Breast epithelium (tissue), 4 donors: ENCODE results near the gene ACLY. TPM values are rescaled to one million over a fixed set of nuclear protein-coding genes. Genes with fewer than 3 reads are reported as not detected.

Experiments
- DNase-seq, 2 donors: peaks; one replicate each; pipeline ENCODE4 v3.0.0-alpha.2; 2019; ENCODE audit warnings: low spot score in 2 of 2
- H3K27ac ChIP-seq, 2 donors: fragments of 200-600 bp; sonication (generic) in 1 of 2; one replicate each; pipeline ENCODE4 v1.5.1; 2016 to 2019; ENCODE audit warnings: mild to moderate bottlenecking in 1 of 2
- H3K27me3 ChIP-seq, 2 donors: fragments of 200-600 bp; sonication (generic) in 1 of 2; one replicate each; pipeline versions ENCODE4 v1.5.1 to v1.6.0; 2017 to 2019; ENCODE audit warnings: control low read depth in 1 of 2, mild to moderate bottlenecking in 1 of 2
- H3K36me3 ChIP-seq: fragments of 200-600 bp; one replicate; pipeline ENCODE4 v1.5.1; 2019
- H3K4me1 ChIP-seq, 2 donors: fragments of 200-600 bp; sonication (generic); one replicate each; pipeline ENCODE4 v1.5.1; 2016 to 2019; ENCODE audit warnings: control low read depth in 1 of 2
- H3K4me3 ChIP-seq, 3 donors: fragments of 200-600 bp; sonication (generic); 1 replicate in 2 of 3; 2 replicates in 1 of 3; pipeline ENCODE4 v1.5.1; 2016 to 2019; ENCODE audit warnings: mild to moderate bottlenecking in 3 of 3, moderate library complexity in 2 of 3
- H3K9me3 ChIP-seq, 2 donors: fragments of 200-600 bp; sonication (generic) in 1 of 2; one replicate each; pipeline ENCODE4 v1.5.1; 2016 to 2019; ENCODE audit warnings: control low read depth in 1 of 2
- POLR2A ChIP-seq: fragments of 450-650 bp; IDR thresholded peaks from one replicate; pipeline ENCODE4 v1.6.1; 2016; ENCODE audit warnings: antibody characterized with exemption, mild to moderate bottlenecking, moderate library complexity
- POLR2AphosphoS5 ChIP-seq, 3 donors: sonication (generic); formaldehyde crosslinking; IDR thresholded peaks; one replicate each; pipeline ENCODE4 v1.6.1; 2017; ENCODE audit warnings: antibody characterized with exemption in 3 of 3
- intact Hi-C: fragments of 100-400 bp; cut with DNase I; formaldehyde crosslinking; loops from one replicate; pipeline ENCODE4 v1.15.1; 2023; ENCODE audit warnings: low total_unique reads
- total RNA-seq, 3 donors: library from RNA; depleted of rRNA; stranded (reverse); fragments of >200 nt; gene quantifications; one replicate each; pipeline ENCODE4 v1.1.0, GENCODE V29; 2016
- TF ChIP-seq, protein P1 (sequence below), 3 donors: fragments of 450-650 bp; IDR thresholded peaks; one replicate each; pipeline ENCODE4 v1.5.1; 2016 to 2017; ENCODE audit warnings: antibody characterized with exemption in 3 of 3, mild to moderate bottlenecking in 3 of 3, moderate library complexity in 3 of 3

ACLY gene
- 10 to 100 TPM; 50.1 to 84.2 (median 66.3) TPM for total RNA-seq

DNA sequence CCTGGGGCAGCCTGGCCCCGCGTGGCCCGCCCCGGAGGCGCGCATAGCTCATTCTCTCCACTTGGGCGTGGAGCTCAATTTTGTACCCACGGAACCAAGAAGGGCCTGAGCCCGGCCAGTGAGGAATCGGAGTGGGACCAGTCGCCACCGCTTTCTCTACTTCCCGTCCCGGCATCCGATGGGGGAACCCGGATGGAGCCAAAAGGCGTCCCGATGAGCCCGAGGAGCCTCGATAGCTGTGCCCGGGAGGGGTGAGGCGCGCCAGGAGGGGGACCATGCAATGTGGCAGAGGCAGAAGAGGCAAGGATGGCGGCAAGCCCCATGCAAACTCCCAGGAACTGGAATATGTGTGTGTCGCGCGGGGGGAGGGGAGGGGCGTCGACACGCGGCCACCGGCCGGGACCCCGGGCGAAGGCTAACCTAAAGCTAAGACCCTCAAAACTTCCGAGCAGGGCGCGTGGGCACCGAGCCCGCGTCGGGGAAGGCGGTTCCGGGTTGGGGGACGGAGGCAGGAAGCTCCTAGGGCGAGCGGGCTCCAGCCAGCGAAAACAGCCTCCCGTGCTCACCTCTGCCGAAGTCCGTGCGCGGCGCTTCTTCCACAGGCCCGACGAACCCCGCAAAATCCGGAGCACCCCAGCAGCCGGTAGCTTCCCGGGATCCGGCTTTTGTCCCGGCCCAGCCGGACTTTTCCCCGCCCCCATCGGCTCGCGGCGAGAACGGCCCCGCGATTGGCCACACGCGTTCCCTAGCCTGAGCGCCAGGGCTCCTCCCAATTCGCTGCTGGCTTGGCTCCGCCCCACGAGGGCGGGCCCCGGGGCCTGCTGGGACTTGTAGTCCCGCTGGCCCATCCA is at the start of gene ACLY:
Gene ACLY, minus strand, starts transcription at position 638 of the 851 bp plus-strand sequence. CDS start 5,078 bp downstream, outside the sequence.
- TF ChIP-seq, protein P1, sequence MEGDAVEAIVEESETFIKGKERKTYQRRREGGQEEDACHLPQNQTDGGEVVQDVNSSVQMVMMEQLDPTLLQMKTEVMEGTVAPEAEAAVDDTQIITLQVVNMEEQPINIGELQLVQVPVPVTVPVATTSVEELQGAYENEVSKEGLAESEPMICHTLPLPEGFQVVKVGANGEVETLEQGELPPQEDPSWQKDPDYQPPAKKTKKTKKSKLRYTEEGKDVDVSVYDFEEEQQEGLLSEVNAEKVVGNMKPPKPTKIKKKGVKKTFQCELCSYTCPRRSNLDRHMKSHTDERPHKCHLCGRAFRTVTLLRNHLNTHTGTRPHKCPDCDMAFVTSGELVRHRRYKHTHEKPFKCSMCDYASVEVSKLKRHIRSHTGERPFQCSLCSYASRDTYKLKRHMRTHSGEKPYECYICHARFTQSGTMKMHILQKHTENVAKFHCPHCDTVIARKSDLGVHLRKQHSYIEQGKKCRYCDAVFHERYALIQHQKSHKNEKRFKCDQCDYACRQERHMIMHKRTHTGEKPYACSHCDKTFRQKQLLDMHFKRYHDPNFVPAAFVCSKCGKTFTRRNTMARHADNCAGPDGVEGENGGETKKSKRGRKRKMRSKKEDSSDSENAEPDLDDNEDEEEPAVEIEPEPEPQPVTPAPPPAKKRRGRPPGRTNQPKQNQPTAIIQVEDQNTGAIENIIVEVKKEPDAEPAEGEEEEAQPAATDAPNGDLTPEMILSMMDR (IDR thresholded peaks at IDR 0.05): no peak
- TF ChIP-seq POLR2A: peak; percentile 54
- peak in 1 of 3 donors; percentile 28 for TF ChIP-seq POLR2AphosphoS5 (IDR thresholded peaks at IDR 0.05)
- H3K27me3 ChIP-seq: no peaks in the 10 kb centered on the region
- H3K27ac ChIP-seq: peak within 1 kb of the TSS; percentile 89 to 92
- intact Hi-C loops: no loop called here
- peaks cover 6 to 25% of the 10 kb centered on the region in 2 donors for H3K4me1 ChIP-seq
- peak; percentile 96 to 97 for DNase-seq
- no peaks in the 10 kb centered on the region for H3K9me3 ChIP-seq
- H3K36me3 ChIP-seq: no peaks in the 10 kb centered on the region
- H3K4me3 ChIP-seq: peak within 1 kb of the TSS; percentile 92 to 97 (median 96)

GRCh38 chr17:41967921-41968578 is 49.3 kb upstream of the ACLY start:
- no peak for DNase-seq
- Histone ChIP-seq H3K9me3 (no peaks in the 10 kb centered on the region), H3K4me3 (peak overlapping the region; percentile 92 to 94 (median 92)), H3K27me3 (no peaks in the 10 kb centered on the region), H3K27ac (peak overlapping the region; percentile 90 to 91), H3K36me3 (no peaks in the 10 kb centered on the region), H3K4me1 (peaks cover 6 to 24% of the 10 kb centered on the region in 2 donors)
- intact Hi-C loops: loop anchor here (10.0 kb wide), 2 partner anchors 57 to 137 kb away; partner anchors contain the start of gene NKIRAS2
- TF ChIP-seq, protein P1 (IDR thresholded peaks at IDR 0.05): no peak
- TF ChIP-seq POLR2A (no peak), POLR2AphosphoS5 (IDR thresholded peaks at IDR 0.05) (no peak)

DNA sequence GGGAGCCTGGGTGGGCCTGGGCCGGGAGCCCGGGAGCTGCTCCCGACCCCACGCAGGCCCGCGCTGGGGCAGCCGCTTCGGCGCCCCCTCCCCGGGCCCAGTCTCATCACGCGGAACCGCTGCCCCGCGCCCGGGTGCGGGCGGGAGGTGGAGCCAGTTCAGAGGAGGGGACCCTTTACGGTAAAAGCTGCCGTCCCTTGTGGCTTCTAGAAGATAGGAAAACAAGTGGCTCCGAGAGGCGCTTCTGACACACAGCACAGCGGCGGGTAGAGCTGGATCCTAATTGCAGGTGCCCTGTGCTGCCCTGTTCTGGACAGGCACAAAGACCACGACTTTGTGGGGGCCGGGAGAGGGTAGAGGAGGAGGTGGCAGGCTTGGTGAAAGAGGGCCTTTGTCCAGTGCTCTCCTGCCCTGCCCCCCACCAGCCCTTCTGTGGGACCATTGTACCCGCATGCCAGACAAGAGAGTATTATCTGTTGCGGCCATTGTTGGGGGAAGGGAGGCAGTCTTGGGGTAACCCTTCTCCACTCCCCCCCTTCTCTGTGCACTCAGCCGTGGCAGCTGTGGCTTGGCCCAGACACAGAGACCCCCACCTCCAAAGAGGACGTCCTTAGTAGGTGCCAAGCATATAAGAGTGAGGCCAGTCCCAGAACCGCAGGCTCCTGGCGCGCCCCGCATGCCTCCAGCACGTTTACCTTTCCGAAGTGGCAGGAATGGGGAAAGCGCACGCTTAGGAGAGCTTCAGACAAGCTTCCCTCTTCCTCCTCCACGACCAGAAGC is 48.6 kb upstream of the ACLY start:
- H3K4me1 ChIP-seq: peaks cover 5 to 21% of the 10 kb centered on the region in 2 donors
- no peaks in the 10 kb centered on the region for H3K9me3 ChIP-seq
- intact Hi-C loops: loop anchor here (10.0 kb wide), 2 partner anchors 57 to 137 kb away; partner anchors contain the start of gene NKIRAS2
- peak overlapping the region; percentile 92 to 94 (median 92) for H3K4me3 ChIP-seq
- TF ChIP-seq POLR2AphosphoS5 (IDR thresholded peaks at IDR 0.05) (no peak), POLR2A (no peak)
- TF ChIP-seq, protein P1 (IDR thresholded peaks at IDR 0.05): no peak
- no peaks in the 10 kb centered on the region for H3K36me3 ChIP-seq
- DNase-seq: no peak
- peak overlapping the region; percentile 90 to 91 for H3K27ac ChIP-seq
- H3K27me3 ChIP-seq: no peaks in the 10 kb centered on the region

DNA sequence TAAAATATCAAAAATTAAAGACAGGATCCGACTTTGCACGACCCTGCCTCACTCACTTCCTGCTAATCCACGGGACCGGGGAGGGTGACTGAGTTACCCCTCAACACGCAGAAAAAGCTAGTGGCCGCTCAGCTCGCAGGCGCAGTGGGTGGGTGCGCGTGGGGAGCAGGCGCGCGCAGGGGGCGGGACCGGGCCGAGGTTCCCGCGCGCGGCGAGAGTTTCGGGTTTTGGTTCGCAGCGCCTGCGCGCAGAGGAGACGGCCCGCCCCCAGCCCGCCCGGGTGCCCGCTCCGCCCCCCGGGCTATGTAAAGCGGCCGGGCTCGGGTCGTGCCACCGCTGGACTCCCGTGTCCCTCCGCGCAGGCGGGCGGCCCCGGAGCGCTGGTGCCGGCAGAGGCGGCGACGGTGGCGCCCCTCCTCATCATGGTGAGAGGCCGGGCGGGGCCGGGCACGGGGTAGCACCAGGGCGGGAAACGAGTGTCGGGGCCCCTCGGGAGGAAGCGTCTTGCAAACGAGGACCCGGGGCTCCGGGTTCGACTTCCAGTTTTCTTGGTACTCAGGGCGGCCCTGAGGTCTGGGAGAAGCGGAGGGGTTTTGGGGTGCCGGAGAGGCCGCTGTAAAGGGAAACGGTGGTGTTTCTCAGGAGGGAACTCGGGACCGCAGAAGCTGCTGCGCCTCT is 47.9 kb upstream of the ACLY start, which contains the start of gene CNP:
Gene CNP, plus strand, starts transcription at position 333 of the 678 bp plus-strand sequence. Its CDS starts 90 bp downstream, at position 423.
- intact Hi-C loops: loop anchor here (10.0 kb wide), 2 partner anchors 58 to 138 kb away; partner anchors contain the start of gene NKIRAS2
- H3K27me3 ChIP-seq: no peaks in the 10 kb centered on the region
- peak within 1 kb of the TSS; percentile 92 to 94 (median 92) for H3K4me3 ChIP-seq
- H3K36me3 ChIP-seq: no peaks in the 10 kb centered on the region
- peak within 1 kb of the TSS; percentile 90 to 91 for H3K27ac ChIP-seq
- H3K4me1 ChIP-seq: peaks cover 0 to 14% of the 10 kb centered on the region in 2 donors
- H3K9me3 ChIP-seq: no peaks in the 10 kb centered on the region
- TF ChIP-seq POLR2AphosphoS5 (IDR thresholded peaks at IDR 0.05) (peak; percentile 40 to 74 (median 64)), POLR2A (no peak)
- DNase-seq: peak; percentile 85 to 89
